GM12878 (cell line): ENCODE data around the gene DESI1. TPM values are rescaled to one million over a fixed set of nuclear protein-coding genes. Genes with fewer than 3 reads are reported as not detected.

Experiments
- ATAC-seq: fragments of 200-7000 bp; cut with Tn5 transposase; 3 replicates; pipeline ENCODE4 v1.9.1; 2020; ENCODE audit warnings: mild to moderate bottlenecking, moderate library complexity
- BruUV-seq: library from RNA; stranded (reverse); fragments of 400-500 nt; replicated peaks from 2 replicates; lab custom pipeline; 2021; lab: Mats Ljungman, UMichigan
- CTCF ChIA-PET: fragments of 300-600 bp; sonication (Branson Sonifier 250); formaldehyde crosslinking; extraction: SDS; loops from one replicate; lab custom pipeline; 2021; ENCODE audit warnings: inconsistent platforms; lab: Yijun Ruan, JAX
- POLR2A ChIA-PET: fragments of 350-600 bp; formaldehyde crosslinking; extraction: SDS; loops from one replicate; lab custom pipeline; 2021; ENCODE audit warnings: inconsistent platforms; lab: Charles Lee
- RAD21 ChIA-PET: fragments of 300-600 bp; sonication (Branson Sonifier 250); formaldehyde crosslinking; loops from one replicate; lab custom pipeline; 2023; ENCODE audit warnings: antibody characterized with exemption; ENCODE audit not compliant: unreplicated experiment; lab: Charles Lee
- SMC1A ChIA-PET: fragments of 300-600 bp; sonication (Branson Sonifier 250); formaldehyde crosslinking; loops from one replicate; lab custom pipeline; 2023; ENCODE audit not compliant: unreplicated experiment, uncharacterized antibody; lab: Charles Lee
- DNase-seq: peaks from one replicate; pipeline ENCODE4 v3.0.0-alpha.2; 2011; ENCODE audit warnings: low read depth, low spot score
- FAIRE-seq: peaks from 3 replicates; lab custom pipeline; 2011; peaks lifted over from hg19 to GRCh38; lab: Jason Lieb, UNC
- H2AFZ ChIP-seq: 2 replicates; pipeline ENCODE4 v1.6.0; 2011; ENCODE audit warnings: low read depth, low read length, control low read depth; ENCODE audit not compliant: control insufficient read depth
- H3K27ac ChIP-seq: 2 replicates; pipeline ENCODE4 v1.5.1; 2011; ENCODE audit warnings: control low read depth; ENCODE audit not compliant: control insufficient read depth, insufficient read depth
- H3K27me3 ChIP-seq, 2 experiments: replicated peaks in 1 of 2; 2 replicates each; pipeline versions ENCODE4 v1.6.0 to v1.6.1; 2011; ENCODE audit warnings: low read length in 1 of 2; ENCODE audit not compliant: control insufficient read depth in 2 of 2, insufficient read depth in 2 of 2
- H3K36me3 ChIP-seq, 2 experiments: 2 replicates each; pipeline ENCODE4 v1.5.1; 2011; ENCODE audit warnings: low read length in 1 of 2; ENCODE audit not compliant: control insufficient read depth in 2 of 2, insufficient read depth in 2 of 2
- H3K4me1 ChIP-seq: 2 replicates; pipeline ENCODE4 v1.6.1; 2011; ENCODE audit warnings: mild to moderate bottlenecking, low read length, moderate library complexity, mixed read lengths; ENCODE audit not compliant: control insufficient read depth, insufficient read depth
- H3K4me2 ChIP-seq: 2 replicates; pipeline ENCODE4 v1.6.0; 2011; ENCODE audit warnings: control low read depth; ENCODE audit not compliant: control insufficient read depth, insufficient read depth
- H3K4me3 ChIP-seq: fragments of 200-600 bp; sonication (generic); 2 replicates; pipeline ENCODE4 v1.5.1; 2016
- H3K79me2 ChIP-seq: 2 replicates; pipeline ENCODE4 v1.6.0; 2011; ENCODE audit warnings: low read length; ENCODE audit not compliant: control insufficient read depth, insufficient read depth
- H3K9ac ChIP-seq: 2 replicates; pipeline ENCODE4 v1.8.0; 2011; ENCODE audit warnings: low read length, control low read depth, mixed read lengths; ENCODE audit not compliant: control insufficient read depth, insufficient read depth
- H3K9me3 ChIP-seq: replicated peaks from 3 replicates; pipeline ENCODE4 v1.5.1; 2011; ENCODE audit warnings: mild to moderate bottlenecking, low read length; ENCODE audit not compliant: control insufficient read depth, insufficient read depth
- H4K20me1 ChIP-seq: 2 replicates; pipeline ENCODE4 v1.6.0; 2011; ENCODE audit not compliant: control insufficient read depth, insufficient read depth
- CBX5 ChIP-seq: sonication (generic); IDR thresholded peaks from 2 replicates; pipeline ENCODE4 v1.6.1; 2016; ENCODE audit warnings: low read depth, moderate library complexity, mild to moderate bottlenecking, inconsistent platforms
- DPF2 ChIP-seq: fragments of 450-650 bp; IDR thresholded peaks from 2 replicates; pipeline ENCODE4 v1.6.1; 2017; ENCODE audit warnings: mild to moderate bottlenecking
- EGR1 ChIP-seq, 2 experiments: IDR thresholded peaks; 1 replicate in 1 of 2; 2 replicates in 1 of 2; pipeline ENCODE4 v1.6.1; 2011 to 2012; ENCODE audit warnings: low read depth in 2 of 2, low read length in 2 of 2, borderline replicate concordance in 1 of 2, mild to moderate bottlenecking in 1 of 2, moderate library complexity in 1 of 2
- FOXM1 ChIP-seq: IDR thresholded peaks from 2 replicates; pipeline ENCODE4 v1.6.1; 2012; ENCODE audit warnings: low read depth, mild to moderate bottlenecking, inconsistent platforms, low read length, moderate library complexity
- IRF4 ChIP-seq: IDR thresholded peaks from 2 replicates; pipeline ENCODE4 v1.6.1; 2011; ENCODE audit warnings: low read depth, low read length
- MTA2 ChIP-seq: fragments of 450-650 bp; IDR thresholded peaks from 2 replicates; pipeline ENCODE4 v1.6.1; 2016; ENCODE audit warnings: low read depth, mild to moderate bottlenecking, moderate library complexity
- NFIC ChIP-seq: IDR thresholded peaks from 2 replicates; pipeline ENCODE4 v1.6.1; 2012; ENCODE audit warnings: low read depth, mild to moderate bottlenecking, inconsistent platforms, low read length, moderate library complexity
- POLR2A ChIP-seq: IDR thresholded peaks from 2 replicates; pipeline ENCODE4 v1.6.1; 2011; ENCODE audit warnings: low read depth, mild to moderate bottlenecking, low read length
- RUNX3 ChIP-seq: IDR thresholded peaks from 2 replicates; pipeline ENCODE4 v1.6.1; 2012; ENCODE audit warnings: low read length, inconsistent platforms
- SIN3A ChIP-seq: IDR thresholded peaks from 2 replicates; pipeline ENCODE4 v1.6.1; 2012; ENCODE audit warnings: low read depth, low read length, improper control_type of control experiment
- SIX5 ChIP-seq: IDR thresholded peaks from 2 replicates; pipeline ENCODE4 v1.6.1; 2011; ENCODE audit warnings: mild to moderate bottlenecking, low read depth, low read length, moderate library complexity; ENCODE audit not compliant: severe bottlenecking
- SP1 ChIP-seq: IDR thresholded peaks from one replicate; pipeline ENCODE4 v1.6.1; 2011; ENCODE audit warnings: low read depth, low read length
- TBL1XR1 ChIP-seq: IDR thresholded peaks from 2 replicates; pipeline ENCODE4 v1.6.1; 2012; ENCODE audit warnings: low read depth, low read length, improper control_type of control experiment
- ZBED1 ChIP-seq: IDR thresholded peaks from 2 replicates; pipeline ENCODE4 v1.6.1; 2016; ENCODE audit warnings: borderline replicate concordance
- WGBS: methylation state at CpG from one replicate; pipeline ENCODE4 v1.1.6; 2016; ENCODE audit warnings: low lambda C conversion rate; ENCODE audit not compliant: insufficient replicate concordance, insufficient coverage; ENCODE audit errors: missing lambda C conversion rate; 5-methylcytosine and 5-hydroxymethylcytosine counted together
- in situ Hi-C: fragments of 300-500 bp; cut with MboI; formaldehyde crosslinking; loops from 9 replicates; pipeline ENCODE4 v1.14.3; 2018; ENCODE audit warnings: mixed read lengths
- intact Hi-C: fragments of 100-400 bp; cut with micrococcal nuclease; formaldehyde crosslinking; loops from one replicate; pipeline ENCODE4 v1.14.2; 2022; ENCODE audit not compliant: unreplicated experiment
- polyA plus RNA-seq, 11 experiments: library from polyadenylated mRNA; depleted of rRNA in 4 of 11; unstranded in 6 of 11; stranded (reverse) in 5 of 11; fragments of >200 nt; fragmentation: Nextera tagmentation in 4 of 11; fragmentation: Illumina TruSeq in 1 of 11; extraction: Ambion mirVana in 4 of 11; extraction: Trizol in 1 of 11; gene quantifications; 1 replicate in 1 of 11; 2 replicates in 10 of 11; pipeline versions ENCODE4 v1.2.1 to v1.2.3, GENCODE V29; 2011 to 2016; ENCODE audit warnings: inconsistent platforms in 2 of 11, missing spikeins in 2 of 11, low read depth in 1 of 11
- total RNA-seq, 4 experiments: library from RNA; depleted of rRNA in 3 of 4; stranded (reverse); fragments of >200 nt in 3 of 4; fragmentation: Illumina TruSeq in 1 of 4; extraction: Trizol in 1 of 4; gene quantifications; 2 replicates each; pipeline versions ENCODE4 v1.2.1 to v1.2.3, GENCODE V29; 2013 to 2021
- TF ChIP-seq, protein P1 (sequence below): IDR thresholded peaks from 2 replicates; pipeline ENCODE4 v1.6.1; 2011; ENCODE audit warnings: low read depth, mild to moderate bottlenecking, low read length, moderate library complexity, borderline replicate concordance; ENCODE audit errors: extremely low read depth
- TF ChIP-seq, protein P2 (sequence below): IDR thresholded peaks from 2 replicates; pipeline ENCODE4 v1.6.1; 2012; ENCODE audit warnings: low read length, inconsistent platforms

The DESI1 gene
- total and polyA plus RNA-seq, 10 of the 15 experiments (the other 5 are each of a cell fraction or from before 2014, with no cell fraction given), result 8.0 to 76.8 (median 40.6) TPM

DNA sequence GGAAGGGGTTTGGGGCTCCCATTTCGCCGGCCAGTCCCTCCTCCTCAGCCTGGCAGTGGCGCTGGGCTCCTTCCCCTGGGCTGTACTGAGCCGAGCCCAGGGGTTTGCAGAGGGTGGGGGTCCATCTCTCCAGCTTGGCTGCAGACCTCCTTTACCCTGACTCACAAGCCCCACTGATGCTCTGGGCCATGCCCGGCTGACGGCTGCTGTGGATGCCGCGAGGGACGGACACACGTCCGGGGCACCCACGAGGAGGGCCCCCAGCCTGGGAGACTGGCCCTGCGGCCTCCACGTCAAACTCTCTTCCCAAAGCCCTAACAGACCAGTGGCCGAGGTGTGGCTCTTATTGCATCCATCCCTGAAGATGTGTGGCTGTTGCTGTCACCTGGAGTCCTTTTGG lies 45.3 kb downstream of the DESI1 start:
- Histone ChIP-seq H3K36me3 (peaks cover 0 to 4% of the 10 kb centered on the region in 2 experiments; a peak in 2 of 4 replicates), H3K4me3 (no peak overlapping the region), H3K9me3 (no peaks in the 10 kb centered on the region), H2AFZ (no peak overlapping the region), H3K27ac (no peak overlapping the region), H3K4me1 (no peaks in the 10 kb centered on the region), H3K79me2 (no peaks in the 10 kb centered on the region), H4K20me1 (no peaks in the 10 kb centered on the region), H3K27me3 (no peaks in the 10 kb centered on the region), H3K4me2 (no peak overlapping the region), H3K9ac (no peak overlapping the region)
- SMC1A ChIA-PET, result no interaction called here
- RAD21 ChIA-PET, result no interaction called here
- DNase-seq (no peak), FAIRE-seq (no peak), ATAC-seq (no peak)
- no TSS peak for BruUV-seq
- POLR2A ChIA-PET, result no interaction called here
- CTCF ChIA-PET, result no interaction called here
- WGBS, result 90% methylated on average over 15 of the region's 15 CpGs
- in situ Hi-C loops, result no loop called here
- TF ChIP-seq NFIC, result no peak
- TF ChIP-seq POLR2A, result 0 out of 2 replicates have a peak, but pooled peaks have one; percentile 4
- TF ChIP-seq, protein P1, sequence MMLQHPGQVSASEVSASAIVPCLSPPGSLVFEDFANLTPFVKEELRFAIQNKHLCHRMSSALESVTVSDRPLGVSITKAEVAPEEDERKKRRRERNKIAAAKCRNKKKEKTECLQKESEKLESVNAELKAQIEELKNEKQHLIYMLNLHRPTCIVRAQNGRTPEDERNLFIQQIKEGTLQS, result no peak
- intact Hi-C loops, result no loop called here

DNA sequence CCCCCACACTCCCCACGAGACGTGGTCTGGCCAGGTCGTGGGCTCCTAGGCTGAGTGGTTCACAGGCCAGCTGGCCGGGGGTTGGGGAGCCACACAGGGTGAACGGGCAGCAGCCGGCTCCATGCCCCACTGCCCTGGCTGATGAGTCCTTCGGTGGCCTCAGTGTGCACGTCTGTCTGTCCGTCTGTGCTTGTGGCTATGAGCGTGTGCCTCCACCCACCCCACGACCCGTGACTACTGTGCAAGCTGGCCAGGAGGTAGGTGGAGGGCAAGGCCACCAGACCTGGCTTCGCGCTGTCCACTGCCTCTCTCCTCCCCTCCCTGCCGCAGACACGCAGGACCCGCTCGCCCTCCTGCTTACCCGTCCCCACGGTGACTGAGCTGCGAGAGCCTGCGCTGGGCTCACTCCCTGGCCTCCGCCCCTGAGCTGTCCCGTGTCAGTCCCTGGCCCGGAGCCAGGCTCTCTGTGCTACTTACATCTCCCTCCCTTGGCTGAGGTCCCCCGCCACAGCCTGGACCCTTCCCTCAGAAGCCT lies 45.9 kb downstream of the DESI1 start:
- H3K4me1 ChIP-seq, result no peaks in the 10 kb centered on the region
- no peak overlapping the region for H3K9ac ChIP-seq
- no peak overlapping the region for H3K27ac ChIP-seq
- no peaks in the 10 kb centered on the region for H3K27me3 ChIP-seq
- WGBS, result 84% methylated on average over 22 of the region's 26 CpGs
- ChIA-PET SMC1A (no interaction called here), POLR2A (interaction anchor here (0.8 kb wide), 1 partner anchor 14 kb away, joined by 3 read pairs; the partner anchor contains the start of gene PMM1), RAD21 (no interaction called here), CTCF (no interaction called here)
- no peaks in the 10 kb centered on the region for H3K9me3 ChIP-seq
- in situ Hi-C loops (no loop called here), intact Hi-C loops (no loop called here)
- no peaks in the 10 kb centered on the region for H3K79me2 ChIP-seq
- BruUV-seq, result no TSS peak
- H3K4me2 ChIP-seq, result no peak overlapping the region
- DNase-seq (no peak), FAIRE-seq (no peak), ATAC-seq (no peak)
- H3K4me3 ChIP-seq, result no peak overlapping the region
- no peaks in the 10 kb centered on the region for H4K20me1 ChIP-seq
- peaks cover 0 to 4% of the 10 kb centered on the region in 2 experiments; a peak in 2 of 4 replicates for H3K36me3 ChIP-seq
- H2AFZ ChIP-seq, result no peak overlapping the region
- TF ChIP-seq SIX5 (no peak), CBX5 (no peak), DPF2 (no peak), EGR1 (IDR thresholded peaks at IDR 0.05; ENCODE audit: borderline replicate concordance in 1 of 2, low read depth in 2 of 2, low read length in 2 of 2) (no peak), TBL1XR1 (no peak), ZBED1 (no peak), MTA2 (no peak), SIN3A (no peak), FOXM1 (no peak), IRF4 (no peak), SP1 (no peak), RUNX3 (no peak)
- TF ChIP-seq, protein P2, sequence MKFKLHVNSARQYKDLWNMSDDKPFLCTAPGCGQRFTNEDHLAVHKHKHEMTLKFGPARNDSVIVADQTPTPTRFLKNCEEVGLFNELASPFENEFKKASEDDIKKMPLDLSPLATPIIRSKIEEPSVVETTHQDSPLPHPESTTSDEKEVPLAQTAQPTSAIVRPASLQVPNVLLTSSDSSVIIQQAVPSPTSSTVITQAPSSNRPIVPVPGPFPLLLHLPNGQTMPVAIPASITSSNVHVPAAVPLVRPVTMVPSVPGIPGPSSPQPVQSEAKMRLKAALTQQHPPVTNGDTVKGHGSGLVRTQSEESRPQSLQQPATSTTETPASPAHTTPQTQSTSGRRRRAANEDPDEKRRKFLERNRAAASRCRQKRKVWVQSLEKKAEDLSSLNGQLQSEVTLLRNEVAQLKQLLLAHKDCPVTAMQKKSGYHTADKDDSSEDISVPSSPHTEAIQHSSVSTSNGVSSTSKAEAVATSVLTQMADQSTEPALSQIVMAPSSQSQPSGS, result no peak
